GM18873 (cell line): ENCODE measurements around the gene POMZP3.
"Not testable (repeated sequence)": the region's sequence is repeated elsewhere in the genome, so short reads cannot be mapped to it uniquely, and the experiment has no call there.

ENCODE experiments used
- ATAC-seq: cut with Tn5 transposase; IDR thresholded peaks from one replicate; pipeline ENCODE4 v1.9.1; 2021; ENCODE audit warnings: mild to moderate bottlenecking, moderate library complexity, moderate number of reproducible peaks; ENCODE audit not compliant: unreplicated experiment, low FRiP score

The POMZP3 gene

GRCh38 chr7:76591033-76591432 lies 36.0 kb downstream of the POMZP3 start:
- not testable (repeated sequence) for ATAC-seq

GRCh38 chr7:76588586-76588985 lies 38.5 kb downstream of the POMZP3 start:
- not testable (repeated sequence) for ATAC-seq

- ATAC-seq, result not testable (repeated sequence)
Measured at GRCh38 chr7:76586585-76587315, 40.3 kb downstream of the POMZP3 start.

- not testable (repeated sequence) for ATAC-seq
Measured at GRCh38 chr7:76583636-76584281, 43.3 kb downstream of the POMZP3 start.

DNA sequence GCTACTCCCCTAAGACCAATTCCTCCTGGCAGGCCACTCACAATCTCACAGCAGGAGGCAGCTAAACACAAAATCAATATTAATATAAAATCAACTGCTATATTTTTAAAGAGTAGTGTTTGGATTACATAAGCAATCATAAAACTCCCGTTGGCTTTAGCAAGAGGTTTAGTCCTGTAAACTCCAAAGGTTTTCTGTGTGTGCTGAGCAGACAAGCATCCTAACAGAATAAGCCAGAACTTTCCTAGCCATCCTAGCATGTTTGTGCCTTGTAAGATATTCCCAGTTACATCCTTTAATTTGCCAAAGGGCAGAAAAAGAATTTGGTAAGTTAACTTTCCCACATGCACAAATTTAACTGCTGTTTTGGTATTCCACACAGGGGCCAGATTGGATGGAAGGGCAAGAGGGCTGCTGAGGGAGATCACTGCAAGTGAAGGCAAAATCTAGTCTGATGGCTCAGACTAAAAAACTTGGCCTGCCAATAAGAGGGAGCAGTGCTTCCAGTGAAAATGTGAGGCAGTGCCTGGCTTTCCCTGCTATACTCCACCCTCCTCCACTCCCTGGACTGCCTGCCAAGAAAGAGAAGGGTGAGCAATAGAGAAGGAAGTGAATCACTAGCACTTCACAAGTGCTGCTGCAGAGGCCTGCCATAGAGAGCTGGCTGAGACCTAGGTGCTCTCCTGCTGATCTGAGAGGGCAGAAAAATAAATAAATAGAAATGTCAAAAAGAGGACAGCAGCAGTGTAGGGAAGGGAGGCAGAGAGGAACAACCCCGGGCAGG lies 44.0 kb downstream of the POMZP3 start:
- not testable (repeated sequence) for ATAC-seq

GRCh38 chr7:76575919-76576655 lies 51.0 kb downstream of the POMZP3 start:
- ATAC-seq, result not testable (repeated sequence)

DNA sequence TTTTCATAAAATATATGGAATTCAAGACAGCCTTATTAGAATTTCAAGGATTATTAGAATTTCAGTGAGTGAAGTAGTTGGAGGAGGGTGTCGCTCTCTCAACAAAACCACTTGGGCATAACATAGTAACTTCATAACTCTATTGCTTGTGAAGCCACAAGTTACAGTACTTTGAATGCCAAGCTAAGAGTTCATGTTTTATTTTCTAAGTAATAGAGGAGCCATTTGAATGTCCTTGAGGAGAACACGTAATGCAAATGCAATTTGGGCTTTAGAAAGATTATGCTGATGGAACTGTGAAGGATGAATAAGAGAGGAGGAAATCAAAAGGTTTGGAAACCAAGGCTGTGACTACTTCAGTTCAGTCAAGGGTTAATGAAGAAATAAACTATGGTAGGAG lies 51.6 kb downstream of the POMZP3 start:
- ATAC-seq, result not testable (repeated sequence)

GRCh38 chr7:76572296-76572695 lies 54.8 kb downstream of the POMZP3 start:
- ATAC-seq, result not testable (repeated sequence)

DNA sequence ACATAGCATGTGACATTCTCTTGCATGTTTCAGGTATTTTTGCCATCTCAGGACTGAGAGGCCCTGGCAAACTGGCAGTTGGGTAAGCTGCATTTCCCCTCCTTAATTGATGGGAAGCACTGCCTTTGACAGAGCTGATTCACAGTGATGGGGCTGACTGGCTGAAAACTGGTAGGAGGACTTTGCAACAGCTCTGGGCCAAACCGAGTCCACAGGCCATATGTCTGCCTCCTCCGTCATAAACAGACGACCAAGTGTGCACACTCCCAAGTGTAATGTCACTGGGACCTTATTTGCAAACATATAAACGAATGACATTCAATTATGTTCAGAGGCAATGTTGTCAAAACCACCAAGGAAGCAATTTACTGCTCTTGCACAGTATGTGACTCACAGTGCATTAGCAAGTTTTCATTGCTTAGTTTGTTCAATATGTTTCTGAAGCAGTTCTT lies 56.7 kb downstream of the POMZP3 start:
- not testable (repeated sequence) for ATAC-seq

DNA sequence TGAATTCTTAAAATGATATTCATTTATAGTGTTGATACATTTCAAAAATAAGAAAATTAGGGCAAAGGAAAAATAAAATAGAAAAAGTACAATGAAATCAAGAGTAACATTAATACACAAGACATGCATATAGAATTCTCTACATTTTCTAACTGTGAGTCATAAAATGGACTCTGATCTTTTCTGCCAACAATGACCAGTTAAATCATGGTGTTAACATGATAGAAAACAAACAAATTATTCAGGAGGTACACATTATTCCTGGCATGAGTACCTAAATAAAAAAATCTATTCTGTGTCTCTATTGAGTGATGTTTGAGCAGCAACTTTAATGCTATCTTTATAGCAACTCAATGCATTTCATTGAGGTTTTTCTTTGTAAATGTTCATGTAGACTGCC lies 58.3 kb downstream of the POMZP3 start:
- ATAC-seq, result not testable (repeated sequence)

DNA sequence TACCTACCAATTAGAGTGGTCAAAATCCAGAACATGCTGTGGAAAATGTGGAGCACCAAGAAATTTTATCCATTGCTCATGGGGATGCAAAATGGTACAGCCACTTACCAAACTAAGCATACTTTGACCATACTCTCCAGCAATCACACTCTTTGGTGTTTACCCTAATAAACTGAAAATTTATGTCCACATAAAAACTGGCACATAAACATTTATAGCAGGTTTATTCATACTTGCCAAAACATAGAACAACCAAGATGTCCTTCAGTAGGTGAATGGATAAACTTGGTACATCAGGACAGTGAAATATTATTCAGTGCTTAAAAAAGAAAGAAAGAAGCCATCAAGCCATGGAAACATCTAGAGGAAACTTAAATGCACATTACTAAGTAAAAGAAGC lies 59.3 kb downstream of the POMZP3 start:
- ATAC-seq, result not testable (repeated sequence)

DNA sequence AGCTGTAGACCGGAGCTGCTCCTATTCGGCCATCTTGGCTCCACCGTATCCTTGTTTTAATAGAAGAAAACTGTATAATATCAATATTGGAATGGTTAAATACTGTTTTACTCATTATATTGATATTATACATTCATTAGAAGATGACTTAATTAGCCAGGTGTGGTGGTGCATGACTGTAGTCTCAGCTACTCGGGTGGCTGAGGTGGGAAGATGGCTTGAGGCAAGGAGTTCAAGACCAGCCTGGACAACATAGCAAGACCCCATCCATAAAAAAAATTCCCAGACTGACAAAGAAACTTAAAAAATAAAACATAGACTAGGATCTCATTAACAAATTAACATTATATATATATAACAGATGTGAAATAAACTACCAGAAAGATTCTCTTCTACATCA lies 59.8 kb downstream of the POMZP3 start:
- ATAC-seq, result not testable (repeated sequence)

DNA sequence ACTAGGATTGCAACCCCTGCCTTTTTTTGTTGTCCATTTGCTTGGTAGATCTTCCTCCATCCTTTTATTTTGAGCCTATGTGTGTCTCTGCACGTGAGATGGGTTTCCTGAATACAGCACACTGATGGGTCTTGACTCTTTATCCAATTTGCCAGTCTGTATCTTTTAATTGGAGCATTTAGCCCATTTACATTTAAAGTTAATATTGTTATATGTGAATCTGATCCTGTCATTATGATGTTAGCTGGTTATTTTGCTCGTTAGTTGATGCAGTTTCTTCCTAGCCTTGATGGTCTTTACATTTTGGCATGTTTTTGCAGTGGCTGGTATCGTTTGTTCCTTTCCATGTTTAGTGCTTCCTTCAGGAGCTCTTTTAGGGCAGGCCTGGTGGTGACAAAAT lies 62.1 kb downstream of the POMZP3 start:
- ATAC-seq, result not testable (repeated sequence)

DNA sequence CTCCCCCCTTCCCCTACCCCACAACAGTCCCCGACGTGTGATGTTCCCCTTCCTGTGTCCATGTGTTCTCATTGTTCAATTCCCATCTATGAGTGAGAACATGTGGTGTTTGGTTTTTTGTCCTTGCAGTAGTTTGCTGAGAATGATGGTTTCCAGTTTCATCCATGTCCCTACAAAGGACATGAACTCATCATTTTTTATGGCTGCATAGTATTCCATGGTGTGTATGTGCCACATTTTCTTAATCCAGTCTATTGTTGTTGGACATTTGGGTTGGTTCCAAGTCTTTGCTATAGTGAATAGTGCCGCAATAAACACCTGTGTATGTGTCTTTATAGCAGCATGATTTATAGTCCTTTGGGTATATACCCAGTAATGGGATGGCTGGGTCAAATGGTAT lies 65.7 kb downstream of the POMZP3 start:
- ATAC-seq, result not testable (repeated sequence)

DNA sequence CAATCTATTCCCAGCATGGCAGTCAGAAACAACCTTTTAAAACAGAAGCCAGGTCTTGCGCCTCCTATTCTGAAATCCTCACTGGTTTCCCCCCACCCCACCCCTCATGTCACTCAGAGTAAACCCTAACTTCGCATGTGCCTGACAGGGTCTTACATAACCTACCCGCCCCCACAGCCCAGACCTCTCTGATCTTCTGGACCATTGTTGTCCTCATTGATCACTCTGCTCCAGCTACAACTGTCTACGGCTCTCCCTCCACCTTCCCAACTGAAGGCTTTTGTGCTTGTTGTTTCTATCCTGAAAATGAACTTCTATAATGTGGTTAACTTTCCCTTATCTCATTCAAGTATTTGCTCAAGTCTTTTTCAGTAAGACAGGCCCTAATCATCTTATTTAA lies 66.9 kb downstream of the POMZP3 start:
- not testable (repeated sequence) for ATAC-seq
